ENCODE results near the gene CCND3.
"Not testable (repeated sequence)": the region's sequence is repeated elsewhere in the genome, so short reads cannot be mapped to it uniquely, and the experiment has no call there.

Gene CCND3

DNA sequence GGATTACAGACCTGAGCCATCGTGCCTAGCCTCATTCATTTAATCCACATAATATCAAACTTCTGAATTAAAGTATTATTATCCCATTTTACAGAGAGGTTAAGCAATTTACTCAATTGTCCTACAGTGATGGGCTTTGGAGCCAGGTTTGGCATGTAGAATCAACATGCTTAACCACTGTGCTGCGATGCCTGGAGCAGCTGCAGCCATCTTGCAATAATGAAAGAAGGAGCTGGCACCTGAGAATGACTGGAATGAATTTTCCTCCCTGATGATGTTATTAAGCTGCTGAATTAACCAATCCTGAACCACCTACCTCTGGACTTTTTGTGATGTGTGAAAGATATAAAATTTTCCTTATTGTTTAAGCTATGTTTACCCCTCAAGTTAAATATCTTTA lies 13.1 kb upstream of the CCND3 start:
- no peak for DNase-seq (ENCODE audit: low read depth, low spot score)
- no peak overlapping the region for H3K27ac ChIP-seq

DNA sequence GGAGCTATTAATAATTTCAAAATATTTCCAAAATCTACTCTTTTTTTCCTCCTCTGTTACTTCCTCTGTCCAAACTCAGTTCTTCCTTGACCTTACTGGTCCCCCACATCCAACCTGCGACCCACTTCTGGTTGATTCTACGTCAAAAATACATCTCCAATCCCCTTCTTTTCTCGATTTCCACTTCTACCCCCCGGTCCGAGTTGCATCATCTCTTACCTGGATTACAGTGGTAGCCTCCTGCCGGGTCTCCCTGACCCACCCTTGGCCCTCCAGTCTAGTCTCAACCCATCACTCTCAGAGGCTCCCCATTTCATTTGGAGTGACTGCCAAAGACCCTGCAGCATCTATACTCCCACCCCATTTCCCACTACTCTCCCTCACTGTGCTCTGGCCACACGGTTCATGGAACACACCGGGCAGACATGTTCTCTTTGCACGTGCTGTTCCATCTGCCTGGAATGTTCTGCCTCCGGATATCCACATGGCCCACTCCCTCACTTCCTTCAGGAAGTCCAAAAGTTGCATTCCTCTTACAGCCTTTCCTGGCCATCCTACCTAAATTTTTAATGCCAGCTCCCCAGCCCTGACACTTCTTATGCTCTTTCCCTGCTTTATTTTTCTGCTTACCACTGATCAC lies 6.1 kb upstream of the CCND3 start:
- DNase-seq (ENCODE audit: low read depth, low spot score), result no peak
- H3K27ac ChIP-seq, result no peak overlapping the region

DNA sequence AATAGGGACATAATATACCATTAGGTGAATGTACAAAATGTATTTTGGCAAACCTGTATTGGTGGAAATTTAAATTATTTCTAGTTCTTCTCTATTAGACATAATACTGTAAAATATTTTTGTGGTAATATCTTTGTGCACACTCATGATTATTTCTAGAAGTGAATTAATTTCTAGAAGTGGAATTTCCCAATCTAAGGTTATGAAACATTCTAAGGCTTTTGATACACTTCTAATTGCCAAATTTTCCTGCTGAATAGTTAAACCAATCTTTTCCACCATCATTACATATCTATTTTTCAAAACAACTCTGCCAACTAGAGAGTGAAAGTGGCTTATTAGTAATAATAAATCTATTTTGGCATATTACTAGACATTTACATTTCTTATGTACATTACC lies 1.8 kb upstream of the CCND3 start:
- no peak overlapping the region for H3K27ac ChIP-seq
- no peak for DNase-seq (ENCODE audit: low read depth, low spot score)

DNA sequence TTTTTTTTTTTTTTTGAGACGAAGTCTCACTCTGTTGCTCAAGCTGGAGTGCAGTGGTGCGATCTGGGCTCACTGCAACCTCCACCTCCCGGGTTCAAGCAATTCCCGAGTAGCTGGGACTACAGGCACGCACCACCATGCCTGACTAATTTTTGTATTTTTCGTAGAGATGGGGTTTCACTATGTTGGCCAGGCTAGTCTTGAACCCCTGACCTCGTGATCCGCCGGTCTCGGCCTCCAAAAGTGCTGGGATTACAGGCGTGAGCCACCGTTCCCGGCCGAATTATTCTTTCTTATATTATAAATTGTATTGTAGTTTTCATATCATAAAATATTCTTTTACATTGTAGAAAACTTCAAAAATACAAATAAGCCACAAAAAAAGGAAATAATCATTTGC lies 1.3 kb upstream of the CCND3 start:
- not testable (repeated sequence) for DNase-seq (ENCODE audit: low read depth, low spot score); H3K27ac ChIP-seq

DNA sequence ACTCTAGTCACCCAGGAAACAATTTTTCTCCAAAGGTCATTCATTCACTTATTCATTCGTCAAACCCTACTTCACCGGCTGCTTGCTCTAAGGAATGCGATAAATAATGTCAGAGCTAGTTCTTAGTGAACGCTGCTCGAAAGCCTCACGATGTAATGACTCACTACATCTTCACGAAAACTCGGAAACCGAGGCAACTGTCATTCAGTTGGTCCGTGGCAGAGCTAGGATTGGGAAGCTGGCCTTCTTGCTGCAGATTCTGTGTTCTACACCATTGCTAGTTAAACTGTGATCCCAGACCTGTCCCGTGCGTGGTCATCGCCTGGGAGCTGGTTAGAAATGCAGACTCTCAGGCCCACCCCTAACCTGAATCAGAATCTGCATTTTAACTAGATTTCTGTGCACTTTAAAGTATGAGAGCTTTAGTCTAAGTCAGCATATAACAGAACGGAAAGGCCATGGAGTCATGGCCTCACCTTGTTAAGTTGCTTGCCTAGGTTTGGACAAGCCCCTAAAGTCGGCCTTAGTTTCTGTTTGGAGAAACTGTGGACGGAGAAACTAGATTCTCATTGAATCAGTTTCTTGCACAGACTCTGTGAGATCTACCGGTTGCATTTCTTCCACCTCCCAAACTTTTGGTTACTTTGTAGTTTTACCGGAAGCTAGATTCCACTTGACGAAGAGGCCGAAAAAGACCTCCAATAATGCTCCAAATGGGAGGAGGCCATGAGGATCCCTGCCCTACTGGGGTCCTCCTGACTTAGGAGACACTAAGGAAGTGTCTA lies 651 bp upstream of the CCND3 start:
- peak overlapping the region; percentile 69 for H3K27ac ChIP-seq
- no peak for DNase-seq (ENCODE audit: low read depth, low spot score)

DNA sequence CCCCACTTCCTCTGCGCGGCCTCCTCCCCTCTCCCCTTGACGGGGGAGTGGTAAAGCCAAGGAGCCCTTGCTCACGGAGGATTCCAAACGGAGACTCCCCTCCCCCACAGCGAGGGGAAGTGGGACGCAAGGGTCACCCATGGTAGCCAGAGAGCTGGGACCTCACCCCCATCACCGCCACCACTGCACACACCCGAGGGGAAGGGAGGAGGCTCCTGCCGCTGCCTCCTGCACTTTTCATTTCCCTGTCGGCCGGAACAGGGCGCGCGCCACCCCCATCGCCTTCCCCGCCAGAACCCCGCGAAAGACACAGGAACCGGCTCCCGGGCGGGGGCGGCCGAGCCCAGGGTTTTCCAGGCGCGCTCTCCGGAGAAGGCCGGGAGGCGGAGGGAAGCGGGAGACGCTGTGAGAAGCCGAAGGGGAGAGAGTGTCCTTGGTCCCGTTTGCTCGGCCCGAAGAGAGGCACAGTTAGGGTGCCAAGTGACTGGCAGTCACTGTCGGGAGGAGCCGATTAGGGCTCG lies 789 bp downstream of the CCND3 start:
- peak overlapping the region; percentile 69 for H3K27ac ChIP-seq
- no peak for DNase-seq (ENCODE audit: low read depth, low spot score)

DNA sequence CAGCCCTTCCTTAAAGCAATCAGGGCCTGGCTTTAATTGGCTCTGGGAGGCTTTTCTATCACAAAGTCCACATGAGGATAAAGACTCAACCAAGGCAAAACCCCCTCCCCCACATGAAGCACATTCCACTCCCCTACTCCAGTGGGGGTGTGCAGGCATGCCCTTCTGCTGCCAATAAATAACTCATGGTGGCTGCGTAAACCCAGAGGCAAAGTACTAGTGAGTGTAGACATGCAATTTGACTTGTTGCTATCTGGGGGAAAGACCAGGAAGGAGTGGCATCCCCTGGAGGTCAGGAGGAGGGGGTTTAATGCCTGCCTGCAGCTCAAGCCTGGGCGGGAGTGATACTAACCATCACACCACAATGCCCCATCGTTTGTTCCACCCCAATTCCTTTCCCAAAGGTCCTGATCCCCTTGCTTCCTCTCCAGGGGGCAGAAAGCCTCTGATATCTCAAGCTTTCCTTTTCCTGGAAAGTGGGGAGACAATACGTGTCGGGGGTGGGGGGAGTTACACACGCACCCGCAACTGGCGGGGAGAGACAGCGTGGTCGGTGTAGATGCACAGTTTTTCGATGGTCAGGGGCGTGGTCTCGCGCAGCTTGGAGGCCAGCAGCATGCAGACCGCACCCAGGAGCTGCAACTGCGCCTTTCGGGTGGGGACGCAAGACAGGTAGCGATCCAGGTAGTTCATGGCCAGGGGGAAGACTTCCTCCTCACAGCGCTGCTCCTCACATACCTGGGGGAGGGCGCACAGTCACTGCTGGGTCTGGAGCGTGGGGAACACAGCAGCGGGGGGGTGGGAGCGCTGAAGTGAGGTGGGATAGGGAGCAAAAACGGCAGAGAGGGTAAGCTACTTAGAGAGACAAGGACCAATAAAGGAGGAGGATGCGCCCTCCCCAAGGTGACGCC lies 1.5 kb downstream of the CCND3 start:
- H3K27ac ChIP-seq, result peak overlapping the region; percentile 69
- no peak for DNase-seq (ENCODE audit: low read depth, low spot score)

DNA sequence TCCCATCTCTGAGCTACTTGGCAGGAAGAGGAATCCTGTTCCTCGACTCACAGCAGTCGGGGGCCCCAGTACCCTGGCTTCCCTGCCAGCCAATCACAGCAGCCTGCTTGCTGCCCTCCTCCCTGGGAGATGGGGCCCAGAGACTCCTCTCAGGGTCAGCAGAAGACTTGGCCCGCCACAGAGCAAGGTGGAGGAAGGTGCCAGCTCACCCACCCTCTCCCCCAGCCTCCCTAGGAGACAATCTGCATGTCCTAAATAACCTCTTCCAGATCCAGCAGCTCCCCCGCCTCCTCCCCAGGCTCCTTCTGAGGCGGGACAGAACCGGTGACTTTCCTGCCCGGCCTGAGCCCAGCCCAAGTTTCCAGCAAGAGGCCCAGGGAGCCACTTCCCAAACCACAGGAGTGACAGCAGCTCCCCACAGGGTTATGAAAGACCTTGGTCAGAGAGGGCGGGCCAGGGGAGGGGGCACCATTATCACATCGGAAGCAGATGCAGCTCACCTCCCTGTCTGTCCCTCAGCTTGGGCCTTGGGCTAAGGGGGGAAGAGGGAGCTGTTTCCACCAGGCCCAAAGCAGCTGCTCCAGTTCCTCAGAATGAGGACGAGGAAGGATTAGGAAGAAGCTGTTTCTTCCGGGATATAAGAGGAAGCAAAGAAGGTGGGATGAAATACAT lies 2.3 kb downstream of the CCND3 start:
- no peak for DNase-seq (ENCODE audit: low read depth, low spot score)
- no peak overlapping the region for H3K27ac ChIP-seq

DNA sequence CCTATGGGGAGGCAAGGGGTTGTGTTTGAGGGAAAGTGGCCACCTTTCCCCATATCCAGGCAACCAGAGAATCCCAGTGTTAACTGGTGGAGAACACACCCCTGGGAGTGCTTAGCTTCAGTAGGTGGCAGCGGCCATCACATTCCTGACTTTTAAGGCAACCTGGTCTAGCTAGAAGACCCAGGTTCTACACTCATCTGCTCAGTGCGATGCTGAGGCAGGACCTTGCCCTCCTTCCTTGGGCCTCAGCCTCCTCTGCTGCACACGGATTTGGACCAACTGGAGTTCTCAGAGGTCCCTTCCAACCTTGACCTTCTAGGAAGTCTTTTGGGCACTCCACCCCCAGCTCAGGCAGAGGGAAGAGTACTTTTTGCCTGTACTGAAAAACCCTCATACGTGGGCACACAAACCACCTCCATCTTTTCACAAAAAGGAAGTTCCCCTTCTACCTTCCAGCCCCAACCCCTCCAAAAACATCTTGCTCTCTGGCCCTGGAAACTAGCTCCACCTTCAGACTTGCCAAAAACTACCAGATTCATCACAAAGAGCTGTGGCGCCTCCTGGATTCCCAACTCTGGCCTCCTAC lies 2.9 kb downstream of the CCND3 start:
- no peak overlapping the region for H3K27ac ChIP-seq
- DNase-seq (ENCODE audit: low read depth, low spot score), result no peak

DNA sequence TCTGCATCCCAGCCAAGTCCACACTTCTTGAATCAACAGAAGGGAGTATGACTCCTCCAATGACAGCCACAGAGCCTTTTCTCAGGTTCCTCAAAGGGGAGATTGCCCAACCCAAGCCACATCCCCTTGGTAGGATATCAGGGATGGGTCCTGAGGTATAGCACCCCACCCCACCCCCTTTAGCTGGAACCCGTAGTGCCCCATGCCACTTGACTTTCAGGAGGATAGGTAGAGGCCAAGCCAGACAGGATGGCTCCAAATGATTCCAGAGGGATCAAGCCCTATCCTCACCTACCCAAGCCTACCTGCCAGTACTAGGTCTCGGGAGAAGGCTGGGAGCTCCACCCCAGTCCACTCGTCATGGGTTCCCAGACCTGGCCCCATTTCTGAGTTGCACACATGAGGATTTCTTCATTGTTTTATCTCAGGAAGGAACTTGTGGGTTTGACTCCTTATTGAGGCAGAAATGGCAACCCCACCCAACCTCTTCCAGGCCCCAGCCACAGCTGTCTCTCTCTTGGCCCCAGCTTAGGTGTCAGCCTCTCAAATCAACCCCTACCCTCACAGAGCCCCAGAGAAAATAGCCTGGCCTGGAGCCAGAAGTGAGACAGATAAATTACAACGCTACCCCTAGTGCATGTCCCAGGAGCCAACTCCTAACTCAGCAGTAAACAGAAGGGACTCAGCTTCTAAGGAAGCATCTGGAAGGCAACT lies 3.6 kb downstream of the CCND3 start:
- no peak for DNase-seq (ENCODE audit: low read depth, low spot score)
- H3K27ac ChIP-seq, result no peak overlapping the region

DNA sequence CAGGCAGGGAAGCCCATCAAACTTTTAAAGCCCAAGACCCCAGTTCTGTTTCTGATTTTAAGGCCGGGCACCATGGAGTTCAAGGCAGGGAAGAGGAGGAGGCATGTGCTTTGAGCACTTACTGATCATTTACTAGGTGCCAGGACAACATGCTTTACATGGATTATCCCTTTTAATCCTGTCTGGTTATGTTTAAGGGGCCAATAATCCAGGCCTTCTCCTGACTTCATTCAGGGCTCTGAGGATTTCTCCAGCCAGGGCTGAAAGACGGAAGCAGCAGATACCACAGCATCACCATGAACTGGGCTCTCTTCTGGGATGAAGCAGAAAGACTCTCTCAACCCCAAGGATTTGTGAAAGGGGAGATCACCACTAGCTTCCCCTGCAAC lies 4.1 kb downstream of the CCND3 start:
- no peak for DNase-seq (ENCODE audit: low read depth, low spot score)
- H3K27ac ChIP-seq, result no peak overlapping the region

DNA sequence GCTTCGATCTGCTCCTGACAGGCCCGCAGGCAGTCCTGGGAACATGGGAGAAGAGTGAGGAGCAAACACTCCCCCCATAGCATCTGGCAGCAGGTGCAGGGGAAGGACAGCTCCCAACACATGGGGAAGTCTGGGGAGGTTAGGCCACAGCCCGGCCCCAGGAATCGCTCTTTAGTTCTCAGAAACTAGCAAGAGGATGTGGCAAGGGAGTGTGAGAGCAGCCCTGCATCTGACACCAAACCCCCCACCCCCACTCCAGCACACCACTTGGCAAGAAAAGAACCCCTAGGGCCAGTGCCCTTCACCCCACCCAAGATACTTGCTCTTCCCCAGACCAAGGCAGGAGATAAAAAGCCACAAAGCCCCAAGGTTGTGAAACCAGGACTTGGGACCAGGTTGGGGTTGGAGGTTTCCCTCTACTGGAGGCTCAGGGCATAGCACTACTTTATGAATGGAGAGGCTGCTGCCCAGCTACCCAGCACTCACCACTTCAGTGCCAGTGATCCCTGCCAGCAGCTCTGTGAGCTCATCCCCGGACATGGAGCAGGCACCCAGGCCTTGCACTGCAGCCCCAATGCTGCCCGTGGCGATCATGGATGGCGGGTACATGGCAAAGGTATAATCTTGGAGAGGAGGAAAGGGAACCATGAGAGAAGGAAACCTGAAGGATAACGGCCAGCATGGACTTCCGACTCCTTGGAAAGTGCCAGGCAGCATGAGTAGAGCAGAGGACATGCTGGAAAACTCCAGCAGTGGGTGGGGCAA lies 5.4 kb downstream of the CCND3 start:
- no peak for DNase-seq (ENCODE audit: low read depth, low spot score)
- H3K27ac ChIP-seq, result no peak overlapping the region

DNA sequence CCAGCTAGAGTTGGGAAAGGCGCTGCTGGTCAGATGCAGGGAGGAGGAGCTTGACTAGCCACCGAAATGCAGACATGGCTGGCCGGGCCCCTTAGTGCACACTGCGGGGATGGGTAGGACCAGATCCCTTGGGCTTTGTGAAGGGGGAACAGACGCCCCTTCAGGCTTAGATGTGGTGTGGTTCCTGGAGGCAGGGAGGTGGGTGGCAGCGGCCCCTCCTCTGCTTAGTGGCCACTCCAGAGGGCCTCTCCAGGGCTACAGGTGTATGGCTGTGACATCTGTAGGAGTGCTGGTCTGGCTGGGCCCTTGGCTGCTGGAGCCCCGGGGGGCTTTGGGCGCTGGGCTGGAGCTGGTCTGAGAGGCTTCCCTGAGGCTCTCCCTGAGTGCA lies 5.9 kb downstream of the CCND3 start:
- no peak for DNase-seq (ENCODE audit: low read depth, low spot score)
- no peak overlapping the region for H3K27ac ChIP-seq

DNA sequence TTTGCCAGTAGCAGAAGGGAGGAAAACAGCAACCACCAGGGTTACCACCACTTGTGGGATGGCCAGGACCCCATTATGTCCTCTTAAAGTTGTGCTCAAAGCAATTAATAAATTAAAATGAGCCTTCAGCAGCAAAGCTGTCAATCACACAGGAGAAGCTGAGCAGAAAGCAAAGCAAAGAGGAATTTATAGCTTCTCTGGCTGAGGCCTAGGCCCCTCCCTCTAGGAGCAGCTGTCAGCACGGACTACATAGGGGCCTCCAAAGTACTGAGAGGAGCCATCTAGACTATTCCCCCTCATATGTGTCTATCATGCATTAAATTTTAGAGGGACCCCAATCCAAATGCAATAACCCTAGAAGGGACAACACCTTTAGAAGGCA lies 6.4 kb downstream of the CCND3 start:
- no peak for DNase-seq (ENCODE audit: low read depth, low spot score)
- no peak overlapping the region for H3K27ac ChIP-seq

DNA sequence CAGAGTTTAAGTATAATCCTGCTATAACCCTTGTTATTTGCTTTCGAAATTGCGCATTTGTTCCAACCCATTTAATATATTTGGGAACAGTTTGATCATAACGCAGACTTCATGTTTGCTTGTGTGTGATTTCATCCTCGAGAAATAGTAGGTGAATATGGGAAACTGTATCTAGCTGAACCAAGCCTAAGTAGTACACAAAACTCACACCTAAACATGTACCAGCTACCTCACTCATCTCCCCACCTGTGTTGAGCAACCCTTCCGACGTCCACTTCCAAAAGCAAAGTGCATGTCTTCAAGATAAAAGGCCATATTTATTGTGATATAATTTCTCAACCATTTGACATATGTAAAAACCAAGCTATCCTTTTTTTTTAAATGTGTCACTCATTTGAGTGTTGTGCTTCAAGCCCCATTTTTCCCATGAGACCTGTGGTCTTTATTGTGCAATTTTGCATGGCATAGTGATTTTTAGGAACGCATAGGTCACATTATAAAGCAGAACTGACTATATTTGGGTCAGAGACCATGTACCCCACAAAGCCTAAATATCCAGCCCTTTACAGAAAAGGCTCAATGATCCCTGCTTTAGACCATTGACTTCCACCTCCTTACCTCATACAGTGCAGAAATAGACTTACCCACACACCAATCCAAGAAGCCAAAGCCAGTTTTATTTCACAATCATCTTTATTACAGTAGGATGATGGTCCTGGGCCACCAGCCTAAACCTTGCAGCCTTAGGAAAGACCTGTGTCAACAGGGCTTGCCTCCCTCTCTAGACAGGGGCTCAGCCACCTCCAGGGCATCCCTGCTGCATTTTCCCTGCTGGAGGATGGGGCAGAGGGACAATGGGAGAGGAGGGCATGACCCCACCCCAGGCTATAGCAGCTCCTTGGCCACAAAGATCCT lies 7.1 kb downstream of the CCND3 start:
- no peak for DNase-seq (ENCODE audit: low read depth, low spot score)
- no peak overlapping the region for H3K27ac ChIP-seq

DNA sequence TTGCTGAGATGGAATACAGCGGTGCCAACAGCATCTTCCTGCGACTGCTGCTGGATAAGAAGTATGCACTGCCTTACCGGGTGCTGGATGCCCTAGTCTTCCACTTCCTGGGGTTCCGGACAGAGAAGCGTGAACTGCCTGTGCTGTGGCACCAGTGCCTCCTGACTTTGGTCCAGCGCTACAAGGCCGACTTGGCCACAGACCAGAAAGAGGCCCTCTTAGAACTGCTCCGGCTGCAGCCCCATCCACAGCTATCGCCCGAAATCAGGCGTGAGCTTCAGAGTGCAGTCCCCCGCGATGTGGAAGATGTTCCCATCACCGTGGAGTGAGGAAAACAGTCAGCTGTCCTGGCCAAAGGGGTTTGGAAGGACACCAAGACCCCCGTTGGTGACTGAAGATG lies 9.2 kb downstream of the CCND3 start:
- DNase-seq (ENCODE audit: low read depth, low spot score), result no peak

DNA sequence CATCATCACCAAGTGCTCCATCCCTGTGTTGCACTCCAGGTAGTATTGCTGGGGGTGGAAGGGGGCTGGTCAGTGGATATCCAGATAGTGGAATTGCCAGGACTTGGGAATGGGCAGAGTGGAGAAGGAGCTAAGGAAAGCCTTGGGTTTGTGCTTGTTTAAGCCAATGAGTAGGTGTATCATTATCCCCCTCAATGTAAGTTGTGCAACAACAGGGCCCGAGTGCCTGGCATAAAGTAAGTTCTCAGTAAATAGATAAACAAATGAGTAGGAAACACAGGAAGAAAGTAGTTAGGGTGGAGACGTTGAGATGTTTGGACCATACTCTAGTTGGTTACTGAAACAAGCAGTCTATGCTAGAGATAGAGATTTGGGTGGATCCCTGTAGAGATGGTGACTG lies 9.8 kb downstream of the CCND3 start:
- no peak overlapping the region for H3K27ac ChIP-seq
- DNase-seq (ENCODE audit: low read depth, low spot score), result no peak

More for the DNA sequence above, 9.2 kb downstream of the CCND3 start:
- no peak overlapping the region for H3K27ac ChIP-seq

DNA sequence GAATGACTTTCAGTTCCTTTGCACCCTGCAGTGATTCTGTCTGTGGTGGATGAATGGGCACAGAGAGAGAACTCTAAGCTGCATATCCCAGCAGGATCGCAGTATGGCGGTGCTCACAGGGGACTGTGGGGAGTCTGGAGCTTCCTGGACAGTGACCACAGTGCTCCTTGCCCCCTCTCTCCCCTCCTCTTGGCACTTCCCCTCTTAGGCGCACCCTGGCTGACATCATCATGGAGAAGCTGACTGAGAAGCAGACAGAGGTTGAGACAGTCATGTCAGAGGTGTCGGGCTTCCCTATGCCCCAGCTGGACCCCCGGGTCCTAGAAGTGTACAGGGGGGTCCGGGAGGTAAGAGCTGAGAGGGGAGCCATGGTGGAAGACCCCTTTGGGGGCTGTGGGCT lies 11.7 kb downstream of the CCND3 start:
- no peak overlapping the region for H3K27ac ChIP-seq
- DNase-seq (ENCODE audit: low read depth, low spot score), result no peak

All from epithelial cell of prostate (primary cell).